ENCODE measurements around the gene SLC8A1. TPM values are rescaled to one million over a fixed set of nuclear protein-coding genes. Genes with fewer than 3 reads are reported as not detected.

Gene SLC8A1
- total and polyA plus RNA-seq, 8 donors, result 0.31 to 105 (median 14.0) TPM

GRCh38 chr2:40454321-40454720 lies 2.4 kb upstream of the SLC8A1 start:
- 87 to 95% (median 91%) methylated on average over 3 of the region's 3 CpGs for whole genome bisulfite sequencing, 5 donors
- TF ChIP-seq POLR2A (IDR thresholded peaks at IDR 0.05), result no peak
- TF ChIP-seq, protein P1, sequence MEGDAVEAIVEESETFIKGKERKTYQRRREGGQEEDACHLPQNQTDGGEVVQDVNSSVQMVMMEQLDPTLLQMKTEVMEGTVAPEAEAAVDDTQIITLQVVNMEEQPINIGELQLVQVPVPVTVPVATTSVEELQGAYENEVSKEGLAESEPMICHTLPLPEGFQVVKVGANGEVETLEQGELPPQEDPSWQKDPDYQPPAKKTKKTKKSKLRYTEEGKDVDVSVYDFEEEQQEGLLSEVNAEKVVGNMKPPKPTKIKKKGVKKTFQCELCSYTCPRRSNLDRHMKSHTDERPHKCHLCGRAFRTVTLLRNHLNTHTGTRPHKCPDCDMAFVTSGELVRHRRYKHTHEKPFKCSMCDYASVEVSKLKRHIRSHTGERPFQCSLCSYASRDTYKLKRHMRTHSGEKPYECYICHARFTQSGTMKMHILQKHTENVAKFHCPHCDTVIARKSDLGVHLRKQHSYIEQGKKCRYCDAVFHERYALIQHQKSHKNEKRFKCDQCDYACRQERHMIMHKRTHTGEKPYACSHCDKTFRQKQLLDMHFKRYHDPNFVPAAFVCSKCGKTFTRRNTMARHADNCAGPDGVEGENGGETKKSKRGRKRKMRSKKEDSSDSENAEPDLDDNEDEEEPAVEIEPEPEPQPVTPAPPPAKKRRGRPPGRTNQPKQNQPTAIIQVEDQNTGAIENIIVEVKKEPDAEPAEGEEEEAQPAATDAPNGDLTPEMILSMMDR (IDR thresholded peaks at IDR 0.05), result no peak
- TF ChIP-seq EP300 (IDR thresholded peaks at IDR 0.05), result no peak
- TF ChIP-seq POLR2AphosphoS5 (IDR thresholded peaks at IDR 0.05), result no peak
- DNase-seq, result no peak
- Histone ChIP-seq H3K9me3 (no peaks in the 10 kb centered on the region), H3K27me3 (peaks cover 0 to 27% (median 5%) of the 10 kb centered on the region in 3 donors), H3K4me1 (peaks cover 0 to 25% (median 18%) of the 10 kb centered on the region in 4 donors), H3K36me3 (no peaks in the 10 kb centered on the region), H3K27ac (peak overlapping the region in 1 of 5 donors; percentile 26), H3K4me3 (no peak overlapping the region)
- intact Hi-C loops (cut with DNase I; ENCODE audit: low total_unique reads), result no loop called here

DNA sequence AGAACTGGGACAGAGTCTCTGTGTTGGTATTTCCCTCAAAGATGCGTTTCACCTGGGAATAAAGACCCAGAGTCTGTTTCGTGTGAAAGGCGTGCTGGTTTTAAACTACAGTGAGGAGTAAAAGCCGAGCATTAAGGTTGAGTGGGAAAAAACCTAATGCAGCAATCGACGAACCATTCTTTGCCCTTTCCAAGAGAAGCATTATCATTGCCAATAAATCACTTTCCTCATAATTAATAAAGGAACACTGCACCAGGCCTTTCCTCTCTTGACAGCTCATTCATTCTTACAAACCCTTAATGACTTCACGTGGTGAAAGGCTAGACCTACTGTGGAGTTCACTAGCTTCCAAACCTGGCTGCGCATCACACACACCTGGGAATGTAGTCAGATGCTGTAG lies 896 bp upstream of the SLC8A1 start:
- no peak for DNase-seq
- WGBS, 5 donors, result 83 to 88% (median 87%) methylated on average over 8 of the region's 8 CpGs
- H3K27ac ChIP-seq, result peak overlapping the region in 2 of 5 donors; percentile 83 to 84
- no peaks in the 10 kb centered on the region for H3K36me3 ChIP-seq
- no peak for TF ChIP-seq POLR2AphosphoS5 (IDR thresholded peaks at IDR 0.05)
- H3K27me3 ChIP-seq, result peaks cover 0 to 27% (median 5%) of the 10 kb centered on the region in 3 donors
- peak overlapping the region in 1 of 4 donors; percentile 57 for H3K4me3 ChIP-seq
- intact Hi-C loops (cut with DNase I; ENCODE audit: low total_unique reads), result no loop called here
- H3K4me1 ChIP-seq, result peaks cover 0 to 29% (median 18%) of the 10 kb centered on the region in 4 donors
- H3K9me3 ChIP-seq, result no peaks in the 10 kb centered on the region

DNA sequence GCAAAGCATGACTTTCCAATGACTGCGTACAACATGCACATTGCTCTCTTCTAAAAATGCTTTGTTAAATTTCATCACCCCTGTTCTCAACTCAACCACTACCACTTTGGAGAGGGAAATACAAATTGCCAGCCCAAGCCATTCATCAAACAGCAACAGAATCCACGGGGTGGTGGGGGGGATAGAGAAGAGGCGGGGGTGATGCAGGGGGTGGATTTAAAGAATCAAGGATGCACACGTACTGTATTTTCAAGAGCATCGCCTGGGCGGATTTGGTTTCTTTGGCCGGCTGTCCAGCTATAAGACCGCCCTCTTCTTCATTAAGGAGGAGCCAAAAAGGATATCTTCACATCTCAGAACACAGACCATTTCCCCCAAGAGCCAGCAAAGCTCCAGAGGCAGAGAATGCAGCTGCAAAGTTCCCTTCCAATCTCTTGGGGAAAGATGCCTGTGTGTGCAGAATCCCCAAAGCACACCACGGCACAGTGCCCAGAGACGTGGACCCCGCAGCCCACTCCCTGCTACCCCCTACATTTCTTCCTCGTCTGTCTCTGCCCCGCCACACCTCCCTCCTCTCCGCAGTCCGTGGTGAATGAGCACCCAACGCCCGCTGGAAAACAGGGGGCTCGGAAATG lies 977 bp downstream of the SLC8A1 start:
- peak overlapping the region; percentile 62 to 84 (median 73) for H3K27ac ChIP-seq
- peak in 1 of 2 donors; percentile 79 for DNase-seq
- intact Hi-C loops (cut with DNase I; ENCODE audit: low total_unique reads), result no loop called here
- TF ChIP-seq, protein P1 (IDR thresholded peaks at IDR 0.05), result no peak
- TF ChIP-seq POLR2A (IDR thresholded peaks at IDR 0.05) (no peak), POLR2AphosphoS5 (IDR thresholded peaks at IDR 0.05) (no peak), EP300 (IDR thresholded peaks at IDR 0.05) (no peak)
- no peaks in the 10 kb centered on the region for H3K36me3 ChIP-seq
- H3K27me3 ChIP-seq, result peaks cover 0 to 27% (median 5%) of the 10 kb centered on the region in 3 donors
- peaks cover 0 to 29% (median 18%) of the 10 kb centered on the region in 4 donors for H3K4me1 ChIP-seq
- WGBS, 5 donors, result 2 to 5% (median 4%) methylated on average over 16 to 18 of the region's 18 CpGs
- H3K4me3 ChIP-seq, result peak overlapping the region; percentile 50 to 61 (median 56)
- H3K9me3 ChIP-seq, result no peaks in the 10 kb centered on the region

GRCh38 chr2:40450066-40450795 lies 1.7 kb downstream of the SLC8A1 start:
- DNase-seq, result peak in 1 of 2 donors; percentile 64
- no peaks in the 10 kb centered on the region for H3K36me3 ChIP-seq
- H3K27me3 ChIP-seq, result peaks cover 0 to 27% (median 5%) of the 10 kb centered on the region in 3 donors
- H3K9me3 ChIP-seq, result no peaks in the 10 kb centered on the region
- 20 to 34% (median 28%) methylated on average over 12 of the region's 12 CpGs for WGBS, 5 donors
- intact Hi-C loops (cut with DNase I; ENCODE audit: low total_unique reads), result no loop called here
- TF ChIP-seq EP300 (IDR thresholded peaks at IDR 0.05) (no peak), POLR2A (IDR thresholded peaks at IDR 0.05) (no peak), POLR2AphosphoS5 (IDR thresholded peaks at IDR 0.05) (no peak)
- TF ChIP-seq, protein P1 (IDR thresholded peaks at IDR 0.05), result no peak
- peak overlapping the region; percentile 50 to 61 (median 56) for H3K4me3 ChIP-seq
- H3K27ac ChIP-seq, result peak overlapping the region; percentile 43 to 84 (median 73)
- peaks cover 0 to 29% (median 18%) of the 10 kb centered on the region in 4 donors for H3K4me1 ChIP-seq
